HCT116 (cell line): ENCODE data around the gene HOXB3.

Experiments used
- CTCF ChIP-seq, 3 experiments: fragments of 200-600 bp in 1 of 3; sonication (generic) in 1 of 3; IDR thresholded peaks in 2 of 3; conservative IDR thresholded peaks in 1 of 3; 2 replicates each; pipeline ENCODE4 v1.5.1; 2012 to 2017; ENCODE audit warnings: low read depth in 2 of 3, low read length in 2 of 3, antibody characterized with exemption in 1 of 3, borderline replicate concordance in 1 of 3, control low read depth in 1 of 3, mild to moderate bottlenecking in 1 of 3, mixed read lengths in 1 of 3, mixed run types in 1 of 3, moderate library complexity in 1 of 3; ENCODE audit not compliant: insufficient read depth in 1 of 3
- POLR2A ChIP-seq: IDR thresholded peaks from 2 replicates; pipeline ENCODE4 v1.7.0; 2011; ENCODE audit warnings: borderline replicate concordance; ENCODE audit not compliant: insufficient read depth, insufficient read length; ENCODE audit errors: extremely low read depth
- POLR2AphosphoS5 ChIP-seq: IDR thresholded peaks from 2 replicates; pipeline ENCODE4 v1.6.1; 2011; ENCODE audit warnings: mild to moderate bottlenecking, low read depth, low read length, moderate library complexity
- RAD21 ChIP-seq: IDR thresholded peaks from 2 replicates; pipeline ENCODE4 v1.6.1; 2012; ENCODE audit warnings: low read depth, mild to moderate bottlenecking

GRCh38 chr17:48583708-48584222 lies 6.3 kb downstream of the HOXB3 start:
- TF ChIP-seq RAD21 (no peak), CTCF (IDR thresholded peaks at IDR 0.05 in 2 of 3, conservative IDR thresholded peaks at IDR 0.05 in 1 of 3; ENCODE audit: borderline replicate concordance in 1 of 3, insufficient read depth in 1 of 3, low read depth in 2 of 3, low read length in 2 of 3) (no peak), POLR2A (no peak), POLR2AphosphoS5 (no peak)
